ENCODE data around the gene SULT1C3.

SULT1C3 gene

DNA sequence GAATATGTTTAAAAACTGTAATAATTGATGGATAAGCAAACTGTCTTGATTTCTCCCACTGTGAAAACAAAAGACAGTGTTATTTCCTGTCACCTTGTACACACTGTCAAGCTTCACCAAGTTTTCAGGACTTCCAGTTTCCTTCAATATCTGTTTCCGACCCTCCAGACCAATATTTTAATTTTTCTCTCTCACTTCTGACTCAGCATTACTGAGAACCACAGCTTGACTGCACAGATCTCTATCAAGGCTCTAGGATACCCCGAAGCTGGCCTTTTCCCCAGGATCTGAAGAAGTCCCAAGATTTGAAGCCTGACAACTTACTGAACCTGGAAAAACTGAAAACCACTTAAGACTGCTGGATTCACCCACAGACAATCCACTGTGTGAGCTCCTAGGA lies 13.2 kb upstream of the SULT1C3 start:
- no peak overlapping the region for H3K4me3 ChIP-seq (ENCODE audit: low read depth, low read length)
- H3K9ac ChIP-seq, result no peak overlapping the region
- no peaks in the 10 kb centered on the region for H3K4me1 ChIP-seq
- H3K27ac ChIP-seq, result no peak overlapping the region
- no peaks in the 10 kb centered on the region for H3K36me3 ChIP-seq (ENCODE audit: control insufficient read depth, insufficient read depth, low read length)
- no peaks in the 10 kb centered on the region for H3K9me3 ChIP-seq (ENCODE audit: control insufficient read depth, low read length)
- no peaks in the 10 kb centered on the region for H3K27me3 ChIP-seq (ENCODE audit: control insufficient read depth, insufficient read depth, low read length)
- H3K79me2 ChIP-seq, result no peaks in the 10 kb centered on the region
- H3K4me2 ChIP-seq (ENCODE audit: low read length), result no peak overlapping the region
- TF ChIP-seq, protein P1, sequence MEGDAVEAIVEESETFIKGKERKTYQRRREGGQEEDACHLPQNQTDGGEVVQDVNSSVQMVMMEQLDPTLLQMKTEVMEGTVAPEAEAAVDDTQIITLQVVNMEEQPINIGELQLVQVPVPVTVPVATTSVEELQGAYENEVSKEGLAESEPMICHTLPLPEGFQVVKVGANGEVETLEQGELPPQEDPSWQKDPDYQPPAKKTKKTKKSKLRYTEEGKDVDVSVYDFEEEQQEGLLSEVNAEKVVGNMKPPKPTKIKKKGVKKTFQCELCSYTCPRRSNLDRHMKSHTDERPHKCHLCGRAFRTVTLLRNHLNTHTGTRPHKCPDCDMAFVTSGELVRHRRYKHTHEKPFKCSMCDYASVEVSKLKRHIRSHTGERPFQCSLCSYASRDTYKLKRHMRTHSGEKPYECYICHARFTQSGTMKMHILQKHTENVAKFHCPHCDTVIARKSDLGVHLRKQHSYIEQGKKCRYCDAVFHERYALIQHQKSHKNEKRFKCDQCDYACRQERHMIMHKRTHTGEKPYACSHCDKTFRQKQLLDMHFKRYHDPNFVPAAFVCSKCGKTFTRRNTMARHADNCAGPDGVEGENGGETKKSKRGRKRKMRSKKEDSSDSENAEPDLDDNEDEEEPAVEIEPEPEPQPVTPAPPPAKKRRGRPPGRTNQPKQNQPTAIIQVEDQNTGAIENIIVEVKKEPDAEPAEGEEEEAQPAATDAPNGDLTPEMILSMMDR (IDR thresholded peaks at IDR 0.05), result no peak
- no peak overlapping the region for H2AFZ ChIP-seq

DNA sequence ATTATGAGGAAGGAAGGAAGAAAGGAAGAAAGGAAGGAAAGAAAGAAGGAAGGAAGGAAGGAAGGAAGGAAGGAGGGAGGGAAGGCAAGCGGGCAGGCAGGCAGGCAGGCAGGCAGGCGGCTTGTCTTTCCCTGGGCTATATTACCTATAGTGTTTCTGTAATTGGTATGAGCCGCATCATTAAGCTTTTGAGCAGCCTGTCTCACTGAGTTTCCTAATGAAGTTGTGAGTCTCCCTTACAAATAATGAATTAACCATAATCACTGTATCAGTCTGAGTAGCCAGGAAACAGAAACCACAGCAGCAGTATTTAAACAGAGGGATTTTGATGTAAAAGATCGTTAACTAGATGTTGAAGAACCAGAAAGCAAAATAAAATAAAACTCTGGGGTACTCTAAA lies 11.8 kb upstream of the SULT1C3 start:
- Histone ChIP-seq H3K27me3 (ENCODE audit: control insufficient read depth, insufficient read depth, low read length) (no peaks in the 10 kb centered on the region), H3K27ac (no peak overlapping the region), H3K9ac (no peak overlapping the region), H3K36me3 (ENCODE audit: control insufficient read depth, insufficient read depth, low read length) (no peaks in the 10 kb centered on the region), H2AFZ (no peak overlapping the region), H3K9me3 (ENCODE audit: control insufficient read depth, low read length) (no peaks in the 10 kb centered on the region), H3K4me1 (no peaks in the 10 kb centered on the region), H3K4me2 (ENCODE audit: low read length) (no peak overlapping the region), H3K79me2 (no peaks in the 10 kb centered on the region), H3K4me3 (ENCODE audit: low read depth, low read length) (no peak overlapping the region)
- TF ChIP-seq, protein P1 (IDR thresholded peaks at IDR 0.05), result no peak

DNA sequence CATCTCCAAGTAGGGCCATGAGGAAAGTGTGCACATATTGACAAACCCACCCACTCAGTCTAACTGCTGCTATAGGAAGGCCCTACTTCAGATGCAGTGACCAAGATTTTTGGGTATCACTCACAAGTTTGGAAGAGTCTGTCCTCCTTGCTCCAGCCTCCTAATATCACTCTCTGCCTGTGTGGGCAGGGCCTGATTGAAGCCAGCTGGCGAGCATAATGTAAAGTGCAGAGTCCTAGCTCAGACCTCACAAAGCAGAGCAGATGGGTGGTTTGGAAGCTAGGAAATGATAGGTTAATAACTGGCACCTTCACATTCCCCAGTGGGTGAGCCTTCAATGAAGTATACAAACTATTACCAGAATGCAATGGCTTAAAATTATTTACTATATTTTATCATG lies 11.2 kb upstream of the SULT1C3 start:
- Histone ChIP-seq H3K9me3 (ENCODE audit: control insufficient read depth, low read length) (no peaks in the 10 kb centered on the region), H3K36me3 (ENCODE audit: control insufficient read depth, insufficient read depth, low read length) (no peaks in the 10 kb centered on the region), H3K4me2 (ENCODE audit: low read length) (no peak overlapping the region), H3K9ac (no peak overlapping the region), H2AFZ (no peak overlapping the region), H3K4me3 (ENCODE audit: low read depth, low read length) (no peak overlapping the region), H3K79me2 (no peaks in the 10 kb centered on the region), H3K27me3 (ENCODE audit: control insufficient read depth, insufficient read depth, low read length) (no peaks in the 10 kb centered on the region), H3K4me1 (no peaks in the 10 kb centered on the region), H3K27ac (no peak overlapping the region)
- TF ChIP-seq, protein P1 (IDR thresholded peaks at IDR 0.05), result no peak

DNA sequence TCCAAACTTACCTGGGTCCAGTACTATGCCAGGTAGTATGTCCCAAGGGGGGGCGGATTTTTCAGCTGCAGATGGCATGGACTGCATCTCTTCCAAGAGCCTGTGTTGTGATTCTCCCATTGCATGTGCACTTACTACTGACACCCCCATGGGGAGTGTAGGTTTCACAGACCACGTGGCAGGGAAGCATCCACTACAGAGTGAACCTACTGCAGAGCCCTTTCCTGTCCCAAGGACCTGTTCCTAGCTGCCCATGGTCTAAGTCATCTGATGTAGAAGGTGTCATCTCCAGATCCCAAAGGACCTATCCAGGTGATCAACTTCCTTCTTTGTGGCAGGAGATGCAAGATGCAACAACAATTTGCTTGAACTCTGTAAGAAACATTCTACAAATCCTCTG lies 9.9 kb upstream of the SULT1C3 start:
- TF ChIP-seq, protein P1 (IDR thresholded peaks at IDR 0.05), result no peak
- H3K36me3 ChIP-seq (ENCODE audit: control insufficient read depth, insufficient read depth, low read length), result no peaks in the 10 kb centered on the region
- H3K4me1 ChIP-seq, result no peaks in the 10 kb centered on the region
- no peaks in the 10 kb centered on the region for H3K9me3 ChIP-seq (ENCODE audit: control insufficient read depth, low read length)
- no peak overlapping the region for H2AFZ ChIP-seq
- no peak overlapping the region for H3K9ac ChIP-seq
- H3K27me3 ChIP-seq (ENCODE audit: control insufficient read depth, insufficient read depth, low read length), result no peaks in the 10 kb centered on the region
- no peak overlapping the region for H3K4me3 ChIP-seq (ENCODE audit: low read depth, low read length)
- H3K79me2 ChIP-seq, result no peaks in the 10 kb centered on the region
- no peak overlapping the region for H3K27ac ChIP-seq
- H3K4me2 ChIP-seq (ENCODE audit: low read length), result no peak overlapping the region

DNA sequence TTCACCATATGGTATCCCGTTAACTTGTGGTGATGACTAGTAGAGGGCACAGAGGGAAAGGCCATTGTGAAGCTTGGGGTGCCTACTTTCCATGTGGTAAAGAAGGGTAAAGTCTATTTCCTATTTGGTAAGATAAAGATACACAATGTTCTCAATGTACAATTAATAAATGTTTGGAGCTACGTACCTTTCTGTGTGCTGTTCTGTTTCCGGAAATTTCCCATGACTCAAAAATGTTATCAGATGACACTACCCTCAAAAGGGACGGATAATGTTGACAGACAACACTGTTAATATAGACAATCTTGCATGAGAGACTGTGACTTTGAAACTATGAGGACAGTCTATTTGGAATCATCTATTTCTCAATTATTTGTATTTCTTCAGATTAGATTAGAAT lies 4.2 kb upstream of the SULT1C3 start:
- H3K9ac ChIP-seq, result no peak overlapping the region
- no peaks in the 10 kb centered on the region for H3K4me1 ChIP-seq
- H3K4me2 ChIP-seq (ENCODE audit: low read length), result no peak overlapping the region
- H2AFZ ChIP-seq, result no peak overlapping the region
- H3K27ac ChIP-seq, result no peak overlapping the region
- H3K9me3 ChIP-seq (ENCODE audit: control insufficient read depth, low read length), result no peaks in the 10 kb centered on the region
- H3K27me3 ChIP-seq (ENCODE audit: control insufficient read depth, insufficient read depth, low read length), result no peaks in the 10 kb centered on the region
- TF ChIP-seq, protein P1 (IDR thresholded peaks at IDR 0.05), result no peak
- H3K79me2 ChIP-seq, result no peaks in the 10 kb centered on the region
- no peaks in the 10 kb centered on the region for H3K36me3 ChIP-seq (ENCODE audit: control insufficient read depth, insufficient read depth, low read length)
- no peak overlapping the region for H3K4me3 ChIP-seq (ENCODE audit: low read depth, low read length)
